Heart right ventricle (tissue), 16 donors: Measurements from ENCODE around the gene ATR. TPM values are rescaled to one million over a fixed set of nuclear protein-coding genes. Genes with fewer than 3 reads are reported as not detected.
"Not testable (repeated sequence)": the region's sequence is repeated elsewhere in the genome, so short reads cannot be mapped to it uniquely, and the experiment has no call there.

Experiments used
- ATAC-seq, 8 donors: fragments of 200-7000 bp; cut with Tn5 transposase; one replicate each; pipeline ENCODE4 v1.9.1; 2020; ENCODE audit warnings: mild to moderate bottlenecking in 8 of 8, moderate library complexity in 8 of 8, moderate number of reproducible peaks in 1 of 8
- DNase-seq, 2 donors: peaks; one replicate each; pipeline ENCODE4 v3.0.0-alpha.2; 2020
- H3K27ac ChIP-seq, 10 donors: fragments of 200-600 bp; sonication (generic) in 2 of 10; one replicate each; pipeline versions ENCODE4 v1.5.0 to v1.8.0; 2020 to 2022; ENCODE audit warnings: mild to moderate bottlenecking in 3 of 10
- H3K27me3 ChIP-seq, 7 donors: fragments of 200-600 bp; one replicate each; pipeline ENCODE4 v1.8.0; 2021 to 2022; ENCODE audit warnings: mild to moderate bottlenecking in 2 of 7
- H3K36me3 ChIP-seq, 9 donors: fragments of 200-600 bp; sonication (generic) in 1 of 9; one replicate each; pipeline versions ENCODE4 v1.5.0 to v1.8.0; 2020 to 2022; ENCODE audit warnings: mild to moderate bottlenecking in 2 of 9
- H3K4me1 ChIP-seq, 9 donors: fragments of 200-600 bp; sonication (generic) in 1 of 9; one replicate each; pipeline versions ENCODE4 v1.5.0 to v1.8.0; 2020 to 2022; ENCODE audit warnings: mild to moderate bottlenecking in 4 of 9
- H3K4me3 ChIP-seq, 10 donors: fragments of 200-600 bp; sonication (generic) in 2 of 10; one replicate each; pipeline versions ENCODE4 v1.5.0 to v1.8.0; 2020 to 2022; ENCODE audit warnings: mild to moderate bottlenecking in 7 of 10, moderate library complexity in 2 of 10
- H3K9me3 ChIP-seq, 11 donors: fragments of 200-600 bp in 10 of 11; sonication (generic) in 2 of 11; one replicate each; pipeline versions ENCODE4 v1.5.0 to v1.8.0; 2013 to 2022; ENCODE audit warnings: mild to moderate bottlenecking in 2 of 11, control low read depth in 1 of 11, moderate library complexity in 1 of 11
- WGBS, 2 donors: extraction: QIAGEN DNeasy Blood & Tissue Kit; methylation state at CpG; one replicate each; pipeline ENCODE4 v1.1.7; 2013; ENCODE audit warnings: inconsistent platforms in 1 of 2; 5-methylcytosine and 5-hydroxymethylcytosine counted together
- intact Hi-C, 10 donors: fragments of 100-400 bp; cut with DNase I; formaldehyde crosslinking; loops; one replicate each; pipeline versions ENCODE4 v1.11.1 to v1.14.2; 2022
- polyA plus RNA-seq, 2 donors: library from polyadenylated mRNA; stranded (reverse); fragments of 200-250 nt; gene quantifications; one replicate each; pipeline ENCODE4 v1.2.3, GENCODE V29; 2013
- total RNA-seq, 10 donors: library from RNA; stranded (reverse); fragmentation: NEBNext Ultra II Directional in 3 of 10; extraction: Animal tissue kit (Norgen Biotek cat#: 25700) in 3 of 10; gene quantifications; one replicate each; pipeline versions ENCODE4 v1.2.1 to v1.2.4, GENCODE V29; 2021 to 2023
- TF ChIP-seq, protein P1 (sequence below), 9 donors: fragments of 200-600 bp; sonication (generic) in 2 of 9; IDR thresholded peaks; one replicate each; pipeline versions ENCODE4 v1.5.0 to v1.8.0; 2021 to 2022; ENCODE audit warnings: antibody characterized with exemption in 9 of 9, mild to moderate bottlenecking in 5 of 9, moderate library complexity in 1 of 9
- donor health status: Arrhythmogenic right ventricular cardiomyopathy.
- donor health status: ischemic (EF 13 %, LVEDD 7.1; RV severe dilation, severe dysfunction).
- donor health status: healthy with polysubstance abuse.
- donor health status: DM: no; HTN: yes; CAD: no.
- donor health status: DM: no; HTN: no; CAD: no.
- donor health status: ischemic (EF 25% LVEDD 6.9; RV normal size, moderate dysfunction).
- donor health status: ischemic (EF 25% LVEDD 5.7; RV mildly dilated, moderate dysfunction).
- donor health status: healthy.
- donor health status: DM: yes; HTN: yes; CAD: no.
- donor health status: Ischemic cardiomyopathy.
- donor health status: ischemic (EF 35%, LVEDD 5.7; RV mildly dilated, moderate dysfunction).
- donor health status: nonischemic (EF 11% LVEDD 7.7; RV severe dilation, severe dysfunction).
- donor health status: DM: yes; HTN: yes; CAD: no.
- donor health status: PGD.
- donor health status: ischemic (EF 29% LVEDD 5.4; RV normal size, mild dysfunction).
- donor health status: nonischemic (EF 23%, LVEDD 6.1; RV moderate dilation, normal function).

Gene ATR
- total and polyA plus RNA-seq, 12 donors: 4.8 to 19.7 (median 10.8) TPM

DNA sequence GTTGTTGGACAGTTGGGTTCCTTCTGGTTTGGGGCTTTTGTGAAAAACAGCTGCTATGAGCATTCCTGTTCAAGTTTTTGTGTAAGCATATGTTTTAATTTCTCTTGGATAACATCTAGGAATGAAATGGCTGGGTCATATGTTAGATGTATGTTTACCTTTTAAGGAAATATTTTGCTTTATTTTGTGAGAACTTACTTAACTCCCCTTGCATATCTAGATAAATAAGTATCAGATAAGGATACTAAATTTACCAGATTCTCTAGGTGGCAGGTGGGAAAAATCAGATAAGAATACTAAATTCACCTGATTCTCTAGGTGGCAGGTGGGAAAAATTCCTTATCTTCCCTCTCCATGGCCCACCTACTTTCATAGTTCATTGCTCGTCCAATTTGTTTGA is 16.6 kb upstream of the ATR start:
- Histone ChIP-seq H3K27ac (peak overlapping the region in 1 of 10 donors; percentile 59), H3K4me3 (peak overlapping the region in 1 of 10 donors; percentile 72), H3K9me3 (no peaks in the 10 kb centered on the region), H3K4me1 (peaks cover 0 to 17% (median 4%) of the 10 kb centered on the region in 9 donors), H3K27me3 (no peaks in the 10 kb centered on the region), H3K36me3 (no peaks in the 10 kb centered on the region)
- no peak for DNase-seq
- intact Hi-C loops: loop anchor here in 8 of 10 donors (5.0 to 10.0 kb wide), 7 partner anchors 130 to 422 kb away; partner anchors contain the start of gene TRPC1 (in 2 of the 8)
- ATAC-seq: no peak
- 16 to 28% methylated on average over 1 of the region's 1 CpG for WGBS, 2 donors
- TF ChIP-seq, protein P1, sequence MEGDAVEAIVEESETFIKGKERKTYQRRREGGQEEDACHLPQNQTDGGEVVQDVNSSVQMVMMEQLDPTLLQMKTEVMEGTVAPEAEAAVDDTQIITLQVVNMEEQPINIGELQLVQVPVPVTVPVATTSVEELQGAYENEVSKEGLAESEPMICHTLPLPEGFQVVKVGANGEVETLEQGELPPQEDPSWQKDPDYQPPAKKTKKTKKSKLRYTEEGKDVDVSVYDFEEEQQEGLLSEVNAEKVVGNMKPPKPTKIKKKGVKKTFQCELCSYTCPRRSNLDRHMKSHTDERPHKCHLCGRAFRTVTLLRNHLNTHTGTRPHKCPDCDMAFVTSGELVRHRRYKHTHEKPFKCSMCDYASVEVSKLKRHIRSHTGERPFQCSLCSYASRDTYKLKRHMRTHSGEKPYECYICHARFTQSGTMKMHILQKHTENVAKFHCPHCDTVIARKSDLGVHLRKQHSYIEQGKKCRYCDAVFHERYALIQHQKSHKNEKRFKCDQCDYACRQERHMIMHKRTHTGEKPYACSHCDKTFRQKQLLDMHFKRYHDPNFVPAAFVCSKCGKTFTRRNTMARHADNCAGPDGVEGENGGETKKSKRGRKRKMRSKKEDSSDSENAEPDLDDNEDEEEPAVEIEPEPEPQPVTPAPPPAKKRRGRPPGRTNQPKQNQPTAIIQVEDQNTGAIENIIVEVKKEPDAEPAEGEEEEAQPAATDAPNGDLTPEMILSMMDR (IDR thresholded peaks at IDR 0.05): no peak

DNA sequence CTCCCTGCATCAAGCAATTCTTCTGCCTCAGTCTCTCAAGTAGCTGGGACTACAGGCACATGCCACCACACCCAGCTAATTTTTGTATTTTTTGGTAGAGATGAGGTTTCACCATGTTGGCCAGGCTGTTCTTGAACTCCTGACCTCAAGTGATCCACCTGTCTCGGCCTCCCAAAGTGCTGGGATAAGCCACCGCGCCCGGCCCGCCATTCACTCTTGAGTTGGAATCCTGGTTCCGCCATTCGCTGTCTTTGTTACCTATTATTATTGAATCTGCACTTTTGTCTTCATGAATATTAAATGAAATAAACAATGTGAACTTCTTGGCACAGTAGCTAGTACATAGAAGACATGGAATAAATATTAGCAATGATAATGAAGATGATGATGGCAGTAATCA is 13.7 kb upstream of the ATR start:
- not testable (repeated sequence) for H3K36me3 ChIP-seq, H3K4me3 ChIP-seq, H3K27me3 ChIP-seq, ATAC-seq, H3K9me3 ChIP-seq, H3K27ac ChIP-seq, DNase-seq
- 96 to 97% methylated on average over 7 of the region's 7 CpGs for WGBS, 2 donors
- peaks cover 0 to 17% (median 4%) of the 10 kb centered on the region in 9 donors for H3K4me1 ChIP-seq
- intact Hi-C loops: loop anchor here in 7 of 10 donors (10.0 kb wide), 5 partner anchors 133 to 403 kb away; partner anchors contain the start of gene TRPC1 (in 2 of the 7)

DNA sequence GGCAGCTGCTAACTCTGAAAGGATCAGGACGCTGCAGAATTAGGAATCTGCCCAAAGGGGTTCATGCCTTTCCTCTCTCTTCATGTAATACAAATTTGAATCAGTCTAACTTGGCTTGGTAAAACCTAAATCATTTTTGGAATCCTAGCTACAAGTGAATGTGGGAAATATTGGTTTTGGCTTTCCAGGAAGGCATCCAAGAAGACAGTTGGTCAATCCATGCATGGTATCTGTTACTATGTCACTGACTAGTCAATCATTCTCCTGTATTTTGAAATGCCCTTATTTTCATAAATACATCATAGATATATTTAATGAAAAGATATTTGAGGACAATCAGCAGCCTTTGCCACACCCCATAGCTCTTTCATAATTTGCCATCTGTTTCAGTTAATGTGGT is 10.2 kb upstream of the ATR start:
- TF ChIP-seq, protein P1 (IDR thresholded peaks at IDR 0.05): no peak
- ATAC-seq: no peak
- intact Hi-C loops: loop anchor here in 9 of 10 donors (5.0 to 10.0 kb wide), 5 partner anchors 136 to 409 kb away; partner anchors contain the start of gene TRPC1 (in 3 of the 9)
- Histone ChIP-seq H3K27ac (no peak overlapping the region), H3K27me3 (peaks cover 0 to 4% (median 0%) of the 10 kb centered on the region in 7 donors), H3K9me3 (no peaks in the 10 kb centered on the region), H3K36me3 (no peaks in the 10 kb centered on the region), H3K4me1 (peaks cover 0 to 6% (median 0%) of the 10 kb centered on the region in 9 donors), H3K4me3 (no peak overlapping the region)
- 65 to 70% methylated on average over 1 of the region's 1 CpG for WGBS, 2 donors
- DNase-seq: no peak

DNA sequence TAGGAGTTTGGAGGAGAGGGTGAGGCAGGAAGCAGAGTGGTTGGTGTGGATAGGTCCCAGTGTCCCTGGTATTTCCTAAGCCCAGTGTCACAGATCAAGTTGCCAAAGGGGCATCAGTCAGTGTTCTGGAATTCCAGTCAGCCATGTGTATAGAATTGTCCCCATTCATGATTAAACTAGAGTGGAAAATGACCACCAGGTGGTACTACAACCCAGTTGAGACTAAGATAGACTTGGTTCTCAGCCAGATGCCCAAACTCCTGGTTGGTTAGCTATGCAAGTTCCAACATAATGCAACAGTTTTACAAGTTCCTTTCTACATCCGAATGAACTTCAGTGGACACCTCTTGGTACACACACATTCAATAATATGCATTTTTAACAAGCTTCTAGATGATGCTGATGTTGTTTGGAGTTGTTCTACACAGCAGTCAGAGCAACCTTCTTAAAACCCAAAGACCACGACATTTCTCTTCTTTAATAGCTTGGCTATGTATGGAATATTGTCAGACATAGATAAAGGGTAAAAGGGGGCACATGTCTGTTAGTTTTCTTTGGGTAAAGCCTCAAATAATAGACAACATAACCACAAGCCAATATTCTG is 8.4 kb upstream of the ATR start:
- 41 to 47% methylated on average over 2 of the region's 2 CpGs for WGBS, 2 donors
- H3K9me3 ChIP-seq: no peaks in the 10 kb centered on the region
- peak in 7 of 8 donors; percentile 64 to 82 (median 68) for ATAC-seq
- no peaks in the 10 kb centered on the region for H3K36me3 ChIP-seq
- intact Hi-C loops: loop anchor here in 9 of 10 donors (2.0 to 10.0 kb wide), 6 partner anchors 138 to 410 kb away; partner anchors contain the start of gene TRPC1 (in 3 of the 9)
- DNase-seq: peak in 1 of 2 donors; percentile 40
- peaks cover 0 to 4% (median 0%) of the 10 kb centered on the region in 7 donors for H3K27me3 ChIP-seq
- H3K27ac ChIP-seq: no peak overlapping the region
- H3K4me3 ChIP-seq: no peak overlapping the region
- peaks cover 0 to 6% (median 0%) of the 10 kb centered on the region in 9 donors for H3K4me1 ChIP-seq
- TF ChIP-seq, protein P1 (IDR thresholded peaks at IDR 0.05): peak; percentile 39 to 73 (median 61)

DNA sequence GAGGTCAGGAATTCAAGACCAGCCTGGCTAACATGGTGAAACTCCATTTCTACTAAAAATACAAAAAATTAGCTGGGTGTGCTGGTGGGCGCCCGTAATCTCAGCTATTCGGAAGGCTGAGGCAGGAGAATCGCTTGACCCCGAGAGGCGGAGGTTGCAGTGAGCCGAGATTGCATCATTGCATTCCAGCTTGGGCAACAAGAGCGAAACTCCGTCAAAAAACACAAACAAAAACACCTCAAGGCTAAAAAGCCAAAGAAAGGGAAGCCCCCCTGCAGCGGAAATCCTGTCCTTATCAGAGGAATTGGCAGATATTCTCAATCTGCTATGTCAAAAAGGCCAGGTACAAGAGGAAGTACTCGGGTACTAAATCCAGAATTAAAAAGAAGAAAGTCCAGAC is 2.5 kb upstream of the ATR start:
- intact Hi-C loops: loop anchor here in 6 of 10 donors (5.0 to 10.0 kb wide), 4 partner anchors 144 to 416 kb away; partner anchors contain the start of gene TRPC1 (in 3 of the 6)
- not testable (repeated sequence) for ATAC-seq, DNase-seq, H3K9me3 ChIP-seq, H3K27ac ChIP-seq, H3K4me3 ChIP-seq, H3K27me3 ChIP-seq, H3K36me3 ChIP-seq
- H3K4me1 ChIP-seq: peaks cover 4 to 27% (median 24%) of the 10 kb centered on the region in 9 donors
- WGBS, 2 donors: 49 to 59% methylated on average over 11 of the region's 11 CpGs
